Kidney (tissue), 14 donors: Measurements from ENCODE around the gene DSCAML1. TPM values are rescaled to one million over a fixed set of nuclear protein-coding genes. Genes with fewer than 3 reads are reported as not detected.
A peak's percentile ranks its signal among the peaks of the same experiment; 100 is the strongest.

Source experiments
- DNase-seq, 5 donors: peaks; one replicate each; pipeline ENCODE4 v3.0.0-alpha.2; 2013 to 2020
- FAIRE-seq: peaks from 2 replicates; lab custom pipeline; 2012; peaks lifted over from hg19 to GRCh38; lab: Jason Lieb, UNC
- H3K27ac ChIP-seq, 2 donors: one replicate each; pipeline ENCODE4 v1.7.0; 2013; ENCODE audit warnings: low read depth in 2 of 2, low read length in 2 of 2, inconsistent platforms in 1 of 2
- H3K27me3 ChIP-seq: one replicate; pipeline ENCODE4 v1.7.1; 2013; ENCODE audit warnings: low read length, inconsistent platforms; ENCODE audit not compliant: control insufficient read depth, insufficient read depth
- H3K36me3 ChIP-seq, 3 donors: one replicate each; pipeline versions ENCODE4 v1.7.0 to v1.7.1; 2013; ENCODE audit warnings: low read length in 3 of 3, control low read depth in 1 of 3, inconsistent platforms in 1 of 3; ENCODE audit not compliant: insufficient read depth in 3 of 3, control insufficient read depth in 2 of 3
- H3K4me1 ChIP-seq, 3 donors: one replicate each; pipeline versions ENCODE4 v1.7.0 to v1.7.1; 2013; ENCODE audit warnings: low read length in 3 of 3, inconsistent platforms in 1 of 3, low read depth in 1 of 3; ENCODE audit not compliant: control insufficient read depth in 2 of 3, insufficient read depth in 2 of 3
- H3K4me3 ChIP-seq, 3 donors: one replicate each; pipeline versions ENCODE4 v1.7.0 to v1.8.1; 2013; ENCODE audit warnings: low read length in 3 of 3, control low read depth in 1 of 3, inconsistent platforms in 1 of 3
- H3K9ac ChIP-seq, 3 donors: one replicate each; pipeline versions ENCODE4 v1.7.0 to v1.7.1; 2013; ENCODE audit warnings: low read length in 3 of 3, control low read depth in 1 of 3, inconsistent platforms in 1 of 3
- H3K9me3 ChIP-seq, 3 donors: one replicate each; pipeline versions ENCODE4 v1.7.0 to v1.7.1; 2013; ENCODE audit warnings: low read length in 3 of 3, control low read depth in 1 of 3, inconsistent platforms in 1 of 3; ENCODE audit not compliant: control insufficient read depth in 2 of 3, insufficient read depth in 1 of 3
- CTCF ChIP-seq: IDR thresholded peaks from 3 replicates; pipeline ENCODE4 v1.5.1; 2012; ENCODE audit warnings: mild to moderate bottlenecking, moderate library complexity, borderline replicate concordance; ENCODE audit not compliant: insufficient read depth; ENCODE audit errors: extremely low read depth
- intact Hi-C: fragments of 100-400 bp; cut with DNase I; formaldehyde crosslinking; loops from one replicate; pipeline ENCODE4 v1.11.1; 2022
- polyA plus RNA-seq: library from polyadenylated mRNA; stranded (reverse); fragments of 350-450 nt; fragmentation: Illumina TruSeq; extraction: RNeasy Lipid Tissue Mini Kit (QIAGEN cat#74804); gene quantifications from one replicate; pipeline ENCODE4 v1.2.3, GENCODE V29; 2014; ENCODE audit warnings: low read depth, low replicate concordance; ENCODE audit not compliant: insufficient read depth
- total RNA-seq: library from RNA; stranded (reverse); fragmentation: NEBNext Ultra II Directional; extraction: Animal tissue kit (Norgen Biotek cat#: 25700); gene quantifications from one replicate; pipeline ENCODE4 v1.2.1, GENCODE V29; 2021
- donor health status: control.
- donor health status: control.
- donor health status: control.
- donor health status: control.
- donor health status: control.
- donor health status: DM: yes; HTN: yes; CAD: no.
- donor health status: Normal renal cell carcinoma (clear cell type).

DSCAML1 gene
- total and polyA plus RNA-seq, 2 donors from 2014 or later, result 0.95 to 17.3 TPM

- no peak overlapping the region for H3K9ac ChIP-seq
- peaks cover 0 to 7% (median 7%) of the 10 kb centered on the region in 3 donors for H3K4me1 ChIP-seq
- H3K9me3 ChIP-seq, result peaks cover 0 to 5% (median 3%) of the 10 kb centered on the region in 3 donors
- H3K27ac ChIP-seq, result no peak overlapping the region
- DNase-seq (peak in 3 of 5 donors; percentile 16 to 45 (median 30)), FAIRE-seq (no peak)
- TF ChIP-seq CTCF, result no peak
- no peaks in the 10 kb centered on the region for H3K36me3 ChIP-seq
- H3K27me3 ChIP-seq, result no peaks in the 10 kb centered on the region
- intact Hi-C loops, result no loop called here
- no peak overlapping the region for H3K4me3 ChIP-seq
Measured at GRCh38 chr11:117623831-117624271, 173.2 kb downstream of the DSCAML1 start.

GRCh38 chr11:117621226-117621625 is 175.8 kb downstream of the DSCAML1 start:
- peaks cover 0 to 9% (median 7%) of the 10 kb centered on the region in 3 donors for H3K4me1 ChIP-seq
- H3K9me3 ChIP-seq, result peaks cover 0 to 5% (median 3%) of the 10 kb centered on the region in 3 donors
- no peaks in the 10 kb centered on the region for H3K36me3 ChIP-seq
- no peak for FAIRE-seq
- no peak overlapping the region for H3K27ac ChIP-seq
- H3K4me3 ChIP-seq, result no peak overlapping the region
- intact Hi-C loops, result no loop called here
- no peak for DNase-seq
- no peaks in the 10 kb centered on the region for H3K27me3 ChIP-seq
- peak; percentile 12 for TF ChIP-seq CTCF
- H3K9ac ChIP-seq, result no peak overlapping the region

GRCh38 chr11:117620659-117621058 is 176.4 kb downstream of the DSCAML1 start:
- intact Hi-C loops, result no loop called here
- Histone ChIP-seq H3K9ac (no peak overlapping the region), H3K27me3 (no peaks in the 10 kb centered on the region), H3K9me3 (peaks cover 0 to 5% (median 3%) of the 10 kb centered on the region in 3 donors), H3K4me1 (peaks cover 0 to 9% (median 7%) of the 10 kb centered on the region in 3 donors), H3K36me3 (no peaks in the 10 kb centered on the region), H3K4me3 (no peak overlapping the region), H3K27ac (no peak overlapping the region)
- FAIRE-seq (no peak), DNase-seq (no peak)
- TF ChIP-seq CTCF, result no peak

GRCh38 chr11:117620086-117620485 is 176.9 kb downstream of the DSCAML1 start:
- no peak overlapping the region for H3K4me3 ChIP-seq
- peaks cover 0 to 9% (median 7%) of the 10 kb centered on the region in 3 donors for H3K4me1 ChIP-seq
- no peak overlapping the region for H3K27ac ChIP-seq
- H3K9me3 ChIP-seq, result peaks cover 0 to 5% (median 3%) of the 10 kb centered on the region in 3 donors
- H3K36me3 ChIP-seq, result no peaks in the 10 kb centered on the region
- FAIRE-seq (no peak), DNase-seq (no peak)
- intact Hi-C loops, result no loop called here
- no peak overlapping the region for H3K9ac ChIP-seq
- no peak for TF ChIP-seq CTCF
- H3K27me3 ChIP-seq, result no peaks in the 10 kb centered on the region
